Natural killer cell (primary cell): Measurements from ENCODE around the gene CATSPER3. TPM values are rescaled to one million over a fixed set of nuclear protein-coding genes. Genes with fewer than 3 reads are reported as not detected.

Experiments used
- ATAC-seq, 3 donors: fragments of 150-1000 bp in 2 of 3; fragments of 200-7000 bp in 1 of 3; cut with Tn5 transposase; 1 replicate in 1 of 3; 2 replicates in 2 of 3; pipeline ENCODE4 v1.10.0; 2021; ENCODE audit warnings: mild to moderate bottlenecking in 2 of 3, moderate library complexity in 2 of 3
- DNase-seq, 2 donors: peaks; one replicate each; pipeline versions ENCODE4 v3.0.0 to v3.0.0-alpha.2; 2013 to 2021; ENCODE audit warnings: mixed read lengths in 1 of 2
- H3K27ac ChIP-seq: one replicate; pipeline ENCODE4 v1.5.1; 2013; ENCODE audit warnings: mild to moderate bottlenecking, low read length
- H3K27me3 ChIP-seq: one replicate; pipeline ENCODE4 v1.6.1; 2013; ENCODE audit warnings: low read length; ENCODE audit not compliant: control insufficient read depth, insufficient read depth
- H3K36me3 ChIP-seq: one replicate; pipeline ENCODE4 v1.6.1; 2013; ENCODE audit warnings: low read length; ENCODE audit not compliant: control insufficient read depth, insufficient read depth
- H3K4me1 ChIP-seq: one replicate; pipeline ENCODE4 v1.6.1; 2013; ENCODE audit warnings: low read length; ENCODE audit not compliant: control insufficient read depth, insufficient read depth
- H3K4me3 ChIP-seq: one replicate; pipeline ENCODE4 v1.5.1; 2013; ENCODE audit warnings: low read length
- H3K9me3 ChIP-seq: one replicate; pipeline ENCODE4 v1.6.1; 2013; ENCODE audit warnings: low read length; ENCODE audit not compliant: control insufficient read depth, insufficient read depth
- H3K27ac Mint-ChIP-seq, 2 donors: one replicate each; pipeline ENCODE4 v1.8.0; 2022; ENCODE audit warnings: mild to moderate bottlenecking in 2 of 2, mixed read lengths in 2 of 2, moderate library complexity in 1 of 2
- H3K27me3 Mint-ChIP-seq, 2 donors: one replicate each; pipeline ENCODE4 v1.8.0; 2022; ENCODE audit warnings: low read depth in 2 of 2, mixed read lengths in 2 of 2
- H3K36me3 Mint-ChIP-seq: one replicate; pipeline ENCODE4 v1.8.0; 2022; ENCODE audit warnings: mixed read lengths
- H3K4me1 Mint-ChIP-seq, 2 donors: one replicate each; pipeline ENCODE4 v1.8.0; 2022; ENCODE audit warnings: mixed read lengths in 2 of 2
- H3K4me3 Mint-ChIP-seq: one replicate; pipeline ENCODE4 v1.8.0; 2022; ENCODE audit warnings: mild to moderate bottlenecking, moderate library complexity, mixed read lengths
- H3K9me3 Mint-ChIP-seq, 2 donors: one replicate each; pipeline ENCODE4 v1.8.0; 2022; ENCODE audit warnings: mixed read lengths in 2 of 2
- CTCF ChIP-seq: fragments of 200-600 bp; IDR thresholded peaks from one replicate; pipeline ENCODE4 v1.8.0; 2022; ENCODE audit warnings: antibody characterized with exemption
- WGBS: methylation state at CpG from one replicate; pipeline ENCODE4 v1.1.7; 2013; ENCODE audit warnings: missing lambda C conversion rate; ENCODE audit not compliant: insufficient coverage; 5-methylcytosine and 5-hydroxymethylcytosine counted together
- intact Hi-C: fragments of 100-400 bp; cut with micrococcal nuclease; formaldehyde crosslinking; loops from one replicate; pipeline ENCODE4 v1.14.2; 2022
- total RNA-seq, 4 donors: library from RNA; stranded (reverse); fragments of 120-200 nt in 1 of 4; gene quantifications; one replicate each; pipeline versions ENCODE4 v1.2.3 to v1.2.4, GENCODE V29; 2013 to 2022

Gene CATSPER3
- total RNA-seq, 3 donors from 2014 or later (not counting 1 experiment from before 2014, with no cell fraction given): 0.31 to 0.79 (median 0.55) TPM

- ATAC-seq (no peak), DNase-seq (no peak)
- H3K9me3 Mint-ChIP-seq: no peaks in the 10 kb centered on the region
- H3K4me3 Mint-ChIP-seq: no peak overlapping the region
- intact Hi-C loops: no loop called here
- H3K27ac Mint-ChIP-seq: no peak overlapping the region
- no peak for TF ChIP-seq CTCF
- H3K27me3 Mint-ChIP-seq: peaks cover 35 to 67% of the 10 kb centered on the region in 2 donors
- Histone ChIP-seq H3K4me1 (peaks cover 10% of the 10 kb centered on the region), H3K27ac (no peak overlapping the region), H3K9me3 (no peaks in the 10 kb centered on the region), H3K27me3 (peaks cover 6% of the 10 kb centered on the region), H3K36me3 (no peaks in the 10 kb centered on the region), H3K4me3 (no peak overlapping the region)
- no peaks in the 10 kb centered on the region for H3K36me3 Mint-ChIP-seq
- WGBS: 60% methylated on average over 8 of the region's 8 CpGs
- no peaks in the 10 kb centered on the region for H3K4me1 Mint-ChIP-seq
These were observed 86.3 kb downstream of the CATSPER3 start for GRCh38 chr5:135053989-135054388.

GRCh38 chr5:135054546-135054945, 86.8 kb downstream of the CATSPER3 start:
- peaks cover 10% of the 10 kb centered on the region for H3K4me1 ChIP-seq
- Mint-ChIP-seq H3K27ac (no peak overlapping the region), H3K27me3 (peaks cover 35 to 62% of the 10 kb centered on the region in 2 donors), H3K36me3 (no peaks in the 10 kb centered on the region), H3K4me3 (no peak overlapping the region), H3K9me3 (no peaks in the 10 kb centered on the region), H3K4me1 (no peaks in the 10 kb centered on the region)
- H3K27ac ChIP-seq: no peak overlapping the region
- no peak for ATAC-seq
- intact Hi-C loops: no loop called here
- no peaks in the 10 kb centered on the region for H3K36me3 ChIP-seq
- no peak for DNase-seq
- H3K27me3 ChIP-seq: peaks cover 4% of the 10 kb centered on the region
- no peaks in the 10 kb centered on the region for H3K9me3 ChIP-seq
- TF ChIP-seq CTCF: no peak
- no peak overlapping the region for H3K4me3 ChIP-seq
- 81% methylated on average over 2 of the region's 2 CpGs for WGBS

- WGBS: 84% methylated on average over 5 of the region's 5 CpGs
- no peaks in the 10 kb centered on the region for H3K4me1 Mint-ChIP-seq
- H3K4me3 Mint-ChIP-seq: no peak overlapping the region
- H3K9me3 ChIP-seq: no peaks in the 10 kb centered on the region
- H3K27ac ChIP-seq: no peak overlapping the region
- H3K27ac Mint-ChIP-seq: no peak overlapping the region
- no peak for ATAC-seq
- H3K4me1 ChIP-seq: peaks cover 10% of the 10 kb centered on the region
- H3K27me3 Mint-ChIP-seq: peaks cover 28 to 57% of the 10 kb centered on the region in 2 donors
- no peaks in the 10 kb centered on the region for H3K36me3 ChIP-seq
- no peak for TF ChIP-seq CTCF
- H3K36me3 Mint-ChIP-seq: no peaks in the 10 kb centered on the region
- intact Hi-C loops: no loop called here
- DNase-seq: no peak
- H3K9me3 Mint-ChIP-seq: no peaks in the 10 kb centered on the region
- H3K27me3 ChIP-seq: peaks cover 4% of the 10 kb centered on the region
- no peak overlapping the region for H3K4me3 ChIP-seq
These were observed 87.7 kb downstream of the CATSPER3 start for GRCh38 chr5:135055396-135055795.

GRCh38 chr5:135056316-135057030, 88.8 kb downstream of the CATSPER3 start:
- Mint-ChIP-seq H3K27me3 (peaks cover 18 to 48% of the 10 kb centered on the region in 2 donors), H3K4me1 (no peaks in the 10 kb centered on the region), H3K4me3 (no peak overlapping the region), H3K36me3 (no peaks in the 10 kb centered on the region), H3K27ac (no peak overlapping the region), H3K9me3 (no peaks in the 10 kb centered on the region)
- no peak for TF ChIP-seq CTCF
- no peaks in the 10 kb centered on the region for H3K36me3 ChIP-seq
- intact Hi-C loops: no loop called here
- no peak for DNase-seq
- no peaks in the 10 kb centered on the region for H3K9me3 ChIP-seq
- H3K27me3 ChIP-seq: peaks cover 4% of the 10 kb centered on the region
- H3K27ac ChIP-seq: no peak overlapping the region
- no peak overlapping the region for H3K4me3 ChIP-seq
- H3K4me1 ChIP-seq: peaks cover 10% of the 10 kb centered on the region
- no peak for ATAC-seq
- 83% methylated on average over 8 of the region's 8 CpGs for WGBS
